ENCODE data around the gene ANKS1B.
"Not testable (repeated sequence)": the region's sequence is repeated elsewhere in the genome, so short reads cannot be mapped to it uniquely, and the experiment has no call there.

ANKS1B gene

GRCh38 chr12:99334285-99335056 is 650.3 kb downstream of the ANKS1B start:
- no peak for DNase-seq

DNA sequence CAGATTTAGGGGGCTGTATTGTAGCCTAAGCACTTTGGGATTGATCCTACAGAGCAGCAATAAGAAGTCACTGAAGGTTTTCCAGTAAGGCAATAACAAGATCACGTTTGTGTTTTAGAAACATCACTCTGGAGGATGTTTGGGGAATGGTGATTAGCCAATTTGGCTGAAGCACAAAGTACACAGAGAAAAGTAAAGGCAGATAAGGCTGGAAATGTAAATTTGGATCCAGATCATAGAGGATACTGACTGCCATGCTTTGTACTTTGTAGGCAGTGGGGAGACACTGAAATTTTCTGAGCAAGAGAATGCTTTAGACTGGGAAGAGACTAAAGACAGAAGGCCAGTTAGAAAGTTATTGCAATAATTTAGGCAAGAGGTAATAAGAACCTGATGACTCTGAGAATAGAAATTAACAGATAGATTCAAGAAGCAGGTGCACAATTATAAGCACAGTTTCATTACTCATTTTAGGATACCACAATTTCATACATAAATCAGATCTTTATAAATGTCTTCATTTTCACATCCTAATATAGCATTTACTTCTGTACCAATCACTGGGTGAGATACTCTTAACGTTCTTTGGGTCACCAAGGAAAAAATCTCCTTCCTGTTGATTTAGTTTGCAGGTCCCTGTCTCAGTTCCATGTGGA is 651.7 kb downstream of the ANKS1B start:
- DNase-seq, result peak; percentile 33

DNA sequence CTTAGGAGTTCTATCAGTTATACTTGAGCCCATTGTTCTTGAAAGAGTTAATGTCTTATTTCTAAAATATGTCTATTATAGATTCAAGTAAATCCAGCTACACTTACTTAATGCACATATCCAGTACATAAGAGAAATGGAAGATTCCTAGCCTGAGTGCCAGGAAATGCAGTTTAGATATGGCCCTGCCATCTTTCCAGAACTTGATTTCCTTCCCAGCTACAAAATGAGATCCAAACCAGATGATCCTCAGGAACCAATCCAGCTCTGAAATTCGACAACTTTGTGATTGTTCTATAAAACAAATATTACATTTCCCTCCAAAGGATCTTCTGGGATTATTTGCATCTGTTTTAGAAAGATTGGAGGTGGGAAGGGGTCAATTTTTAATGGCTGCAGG is 654.5 kb downstream of the ANKS1B start:
- DNase-seq, result no peak

GRCh38 chr12:99321210-99321609 is 663.5 kb downstream of the ANKS1B start:
- not testable (repeated sequence) for DNase-seq

DNA sequence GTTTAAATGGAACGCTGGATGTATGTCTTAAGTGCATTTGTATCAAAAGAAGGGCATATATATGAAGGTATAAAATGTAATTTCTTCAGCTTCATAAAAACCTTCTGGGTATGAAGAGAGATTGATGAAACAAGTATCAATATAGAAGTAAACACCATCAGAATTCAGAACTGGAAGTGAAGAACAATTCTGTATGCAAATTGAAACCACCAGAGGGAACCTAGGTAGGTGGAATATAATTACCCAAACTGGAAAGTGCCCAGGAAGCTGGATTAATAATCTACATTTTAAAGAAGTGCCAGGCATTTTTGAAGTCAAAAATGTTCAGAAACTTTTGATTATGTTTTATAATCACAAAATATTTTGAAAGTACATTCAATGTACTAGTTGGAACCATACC is 673.4 kb downstream of the ANKS1B start:
- DNase-seq, result no peak

GRCh38 chr12:99309812-99310211 is 674.9 kb downstream of the ANKS1B start:
- DNase-seq, result no peak

DNA sequence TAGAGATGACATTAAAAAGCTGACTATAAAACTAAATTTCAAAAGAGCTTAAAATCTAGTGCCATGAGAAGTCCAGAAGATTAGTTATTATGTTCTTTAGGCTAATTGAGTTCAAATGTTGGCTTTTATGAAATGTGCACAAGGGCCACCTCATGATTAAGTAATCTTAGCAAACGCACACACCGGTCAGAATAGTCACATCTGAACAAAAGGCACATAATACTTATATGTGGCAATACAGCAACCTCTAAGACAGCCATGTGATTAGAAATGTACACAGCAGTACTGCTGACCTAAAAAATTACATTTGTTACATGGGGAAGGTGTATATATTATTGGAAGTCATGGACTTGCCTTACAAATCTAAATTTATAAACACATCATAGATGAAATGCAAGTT is 681.9 kb downstream of the ANKS1B start:
- no peak for DNase-seq

GRCh38 chr12:99287136-99287535 is 697.6 kb downstream of the ANKS1B start:
- DNase-seq, result peak; percentile 3

DNA sequence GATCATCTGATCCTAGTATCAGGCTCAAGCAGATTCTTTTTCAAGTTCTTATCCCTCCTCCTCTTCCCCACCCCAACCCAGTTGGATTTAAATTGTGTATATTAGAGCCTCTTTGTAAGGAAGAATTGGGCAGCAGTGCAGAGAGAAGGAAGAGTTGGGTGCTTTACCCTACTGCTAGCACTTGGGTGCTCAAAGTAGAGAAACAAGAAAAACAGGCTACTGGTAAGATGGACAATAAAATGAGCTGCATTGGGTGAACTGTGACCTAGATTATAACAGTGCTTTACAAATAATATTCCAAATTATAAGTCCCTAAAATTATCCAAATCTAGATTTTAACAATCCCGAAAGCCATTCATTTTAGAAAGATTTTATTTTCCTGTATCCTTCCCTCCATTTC is 700.6 kb downstream of the ANKS1B start:
- DNase-seq, result no peak

GRCh38 chr12:99282624-99283023 is 702.1 kb downstream of the ANKS1B start:
- DNase-seq, result no peak

DNA sequence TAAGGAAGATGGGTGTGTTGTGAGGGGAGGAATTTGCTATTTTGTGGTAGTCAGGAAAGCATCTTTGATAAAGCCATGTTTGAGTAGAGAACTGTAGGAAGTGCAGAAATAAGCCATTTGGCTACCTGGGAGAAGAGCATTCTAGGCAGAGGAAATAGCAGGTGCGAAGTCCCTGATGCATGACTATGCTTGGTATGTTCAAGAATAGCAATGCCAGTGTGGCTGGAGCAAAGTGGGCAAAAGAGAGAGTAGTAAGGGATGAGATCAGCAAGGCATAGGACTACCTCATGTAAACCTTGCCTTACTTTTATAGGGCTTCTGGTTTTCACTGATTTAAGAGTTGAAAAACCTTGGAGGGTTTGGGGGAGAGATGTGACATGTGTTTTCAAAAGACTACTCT is 702.6 kb downstream of the ANKS1B start:
- no peak for DNase-seq

GRCh38 chr12:99281277-99281676 is 703.5 kb downstream of the ANKS1B start:
- DNase-seq, result no peak

DNA sequence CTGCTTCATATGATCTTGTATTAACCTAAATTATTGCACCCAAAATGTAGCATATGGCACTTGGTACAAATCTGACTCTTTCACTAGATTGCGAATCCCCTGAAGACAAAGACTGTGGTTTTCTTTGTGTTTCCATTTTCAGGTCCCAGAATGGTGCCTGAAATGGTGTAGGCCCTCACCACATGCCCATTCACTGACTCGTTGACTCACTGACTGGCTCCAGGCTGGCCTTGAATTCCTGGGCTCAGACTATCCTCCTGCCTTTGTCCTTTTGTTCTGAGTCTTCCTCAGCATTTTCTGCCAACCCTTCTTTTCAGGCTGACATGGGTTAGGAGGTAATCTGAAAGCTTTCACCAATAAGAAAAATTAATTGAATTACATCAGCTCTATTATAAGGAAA is 705.8 kb downstream of the ANKS1B start:
- DNase-seq, result no peak

GRCh38 chr12:99277591-99278379 is 707.0 kb downstream of the ANKS1B start:
- DNase-seq, result no peak

DNA sequence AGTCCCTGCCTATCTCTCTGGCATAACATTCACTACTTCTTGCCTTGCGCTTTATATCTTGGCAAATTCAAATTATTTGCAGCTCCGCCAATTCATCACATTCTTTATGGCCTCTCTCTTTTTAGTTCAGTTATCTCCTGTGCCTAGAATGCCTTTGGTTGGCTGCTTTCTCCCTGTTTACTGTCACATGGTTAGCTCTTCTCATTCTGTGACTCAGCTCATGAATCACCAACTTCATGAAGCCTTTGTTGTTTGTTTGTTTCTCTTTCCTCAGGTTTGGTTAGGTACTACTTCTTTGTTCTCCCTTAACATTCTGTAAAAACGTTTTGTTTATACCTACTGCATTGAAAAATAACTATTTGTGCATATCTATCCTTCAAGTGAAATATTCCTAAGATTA is 713.7 kb downstream of the ANKS1B start:
- no peak for DNase-seq

GRCh38 chr12:99267038-99267437 is 717.7 kb downstream of the ANKS1B start:
- DNase-seq, result no peak

DNA sequence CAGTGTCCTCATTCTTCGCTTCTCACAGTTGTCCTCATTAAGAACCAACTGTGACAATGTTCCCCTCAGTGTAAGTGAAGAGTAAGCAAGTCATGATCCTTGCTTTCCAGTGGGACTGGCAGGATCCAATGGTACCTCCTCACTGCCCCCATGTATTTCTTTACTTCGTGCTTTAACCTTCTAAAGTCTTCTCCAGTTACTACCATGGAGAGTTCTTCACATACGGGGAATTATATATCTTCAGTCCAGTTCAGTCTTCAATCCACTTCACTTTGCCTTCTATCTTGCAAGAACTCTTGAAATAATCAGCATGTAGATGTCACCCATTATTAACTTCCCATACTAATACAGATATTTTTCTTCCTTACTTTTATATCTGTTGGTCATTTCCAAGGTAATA is 719.1 kb downstream of the ANKS1B start:
- no peak for DNase-seq

DNA sequence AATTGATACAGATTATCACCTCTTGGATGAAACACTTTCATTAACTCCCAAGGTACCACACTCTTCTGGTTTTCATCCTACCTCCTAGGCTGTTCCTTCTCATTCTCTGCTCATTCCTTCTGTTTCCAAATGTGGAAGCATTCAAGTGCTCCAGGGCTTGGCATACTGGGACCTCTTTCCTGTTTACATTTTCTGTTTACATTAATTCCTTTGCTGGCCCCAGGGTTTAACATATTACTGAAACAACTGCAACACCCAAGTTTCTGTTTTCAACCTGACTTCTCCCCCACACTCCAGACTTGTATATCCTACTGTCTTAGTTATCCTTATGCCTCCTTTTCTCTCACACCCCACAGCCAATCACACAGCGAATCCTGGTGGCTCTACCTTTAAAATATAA is 723.5 kb downstream of the ANKS1B start:
- no peak for DNase-seq

- no peak for DNase-seq
Measured at GRCh38 chr12:99260456-99260996, 724.2 kb downstream of the ANKS1B start.

DNA sequence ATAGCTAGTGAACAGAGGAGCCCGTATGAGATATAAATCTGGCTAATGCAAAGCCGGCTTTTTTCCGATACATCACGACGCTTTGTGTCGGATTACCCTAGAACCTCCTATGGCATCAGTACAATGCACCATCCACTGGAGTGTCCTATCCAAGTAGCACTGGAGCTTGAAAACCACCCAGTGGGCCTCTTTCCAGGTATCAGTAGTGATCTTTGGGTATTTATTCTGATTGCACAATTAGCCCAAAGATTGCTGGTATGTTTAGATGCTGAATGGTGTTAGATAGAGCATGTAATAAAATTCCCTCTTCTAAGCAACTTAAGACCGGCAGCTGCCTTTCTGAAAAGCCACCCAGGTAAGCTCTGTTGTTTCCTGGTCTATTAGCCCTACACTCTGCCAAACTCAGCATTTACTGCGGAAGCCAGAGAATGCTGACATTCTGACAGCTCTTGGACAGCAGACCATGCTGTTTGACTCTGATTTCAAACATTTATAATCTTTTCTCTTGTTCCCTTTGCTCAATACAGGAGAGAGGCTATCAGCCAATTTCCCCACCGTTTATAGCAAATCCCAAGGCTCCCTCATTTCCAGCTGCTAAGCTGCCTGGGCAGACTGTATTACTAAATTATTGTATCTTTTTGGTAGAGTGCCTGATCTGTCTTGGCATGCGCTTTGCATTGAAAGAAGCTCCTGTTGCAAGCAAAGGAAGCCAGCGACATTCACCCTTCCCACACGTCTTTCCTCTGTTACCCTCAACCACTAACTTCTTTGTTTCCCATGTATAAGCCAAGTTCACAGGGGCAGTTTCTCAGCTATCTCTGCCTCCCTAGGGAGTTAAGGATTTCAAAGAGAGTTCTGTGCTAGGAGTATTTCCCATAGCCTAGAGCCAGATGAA is 725.4 kb downstream of the ANKS1B start:
- DNase-seq, result peak; percentile 13

DNA sequence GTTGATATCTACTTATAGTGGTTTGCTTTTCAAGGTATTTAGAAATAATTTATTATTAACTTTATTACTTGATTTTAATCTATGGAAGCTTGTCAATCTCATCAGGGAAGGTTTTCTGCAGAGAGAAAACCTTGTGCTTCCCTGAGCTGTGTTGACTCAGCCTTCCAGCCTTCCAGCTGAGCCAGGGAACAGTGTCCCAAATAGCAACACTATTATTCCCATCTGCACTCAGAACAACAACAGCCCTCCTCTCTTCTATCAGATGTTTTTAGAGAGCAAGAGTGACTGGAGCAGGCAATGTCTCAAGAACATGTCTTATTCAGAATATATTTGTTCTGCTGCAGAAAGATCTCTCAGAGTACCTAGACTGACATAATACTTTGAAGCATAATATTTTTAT is 727.1 kb downstream of the ANKS1B start:
- no peak for DNase-seq

DNA sequence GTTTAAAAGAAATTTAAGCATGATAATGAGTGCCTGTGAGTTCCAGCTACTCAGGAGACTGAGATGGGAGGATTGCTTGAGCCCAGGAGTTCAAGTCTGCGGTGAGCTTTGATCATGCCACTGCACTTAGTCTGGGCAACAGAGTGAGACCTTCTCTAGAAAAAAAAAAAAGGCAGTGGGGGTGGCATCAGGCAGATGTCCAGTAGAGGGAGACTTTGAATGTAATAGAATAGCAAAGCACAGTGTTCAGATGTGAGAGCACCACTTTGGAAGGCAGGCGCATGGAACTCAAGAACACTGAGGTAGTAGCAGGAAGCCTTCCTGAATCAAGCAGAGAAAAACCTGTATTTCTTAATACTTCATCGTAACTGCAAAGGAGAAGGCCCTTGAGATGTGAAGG is 731.7 kb downstream of the ANKS1B start:
- DNase-seq, result peak; percentile 57

- DNase-seq, result no peak
Measured at GRCh38 chr12:99250091-99250490, 734.6 kb downstream of the ANKS1B start.
